Right lobe of liver (tissue), 6 donors: ENCODE measurements around the gene MYO7B. TPM values are rescaled to one million over a fixed set of nuclear protein-coding genes. Genes with fewer than 3 reads are reported as not detected.

Experiments
- ATAC-seq, 4 donors: fragments of 200-7000 bp; cut with Tn5 transposase; one replicate each; pipeline ENCODE4 v1.9.1; 2020; ENCODE audit warnings: mild to moderate bottlenecking in 4 of 4, moderate library complexity in 4 of 4
- DNase-seq, 3 donors: peaks; one replicate each; pipeline ENCODE4 v3.0.0-alpha.2; 2020
- H3K27ac ChIP-seq, 3 donors: fragments of 200-600 bp; one replicate each; pipeline ENCODE4 v1.8.0; 2022
- H3K27me3 ChIP-seq, 2 donors: fragments of 200-600 bp; one replicate each; pipeline ENCODE4 v1.8.0; 2022
- H3K36me3 ChIP-seq, 4 donors: fragments of 200-600 bp; sonication (generic) in 1 of 4; one replicate each; pipeline versions ENCODE4 v1.5.1 to v1.8.0; 2017 to 2022; ENCODE audit warnings: control low read depth in 1 of 4
- H3K4me1 ChIP-seq, 4 donors: fragments of 200-600 bp; sonication (generic) in 1 of 4; one replicate each; pipeline versions ENCODE4 v1.5.1 to v1.8.0; 2017 to 2022; ENCODE audit warnings: control low read depth in 1 of 4
- H3K4me3 ChIP-seq, 3 donors: fragments of 200-600 bp; one replicate each; pipeline ENCODE4 v1.8.0; 2022
- H3K9me3 ChIP-seq, 4 donors: fragments of 200-600 bp; sonication (generic) in 1 of 4; one replicate each; pipeline versions ENCODE4 v1.5.1 to v1.8.0; 2017 to 2022; ENCODE audit warnings: control low read depth in 1 of 4
- CTCF ChIP-seq, 4 donors: fragments of 200-600 bp in 3 of 4; fragments of 450-650 bp in 1 of 4; IDR thresholded peaks; one replicate each; pipeline versions ENCODE4 v1.5.1 to v1.8.0; 2016 to 2022; ENCODE audit warnings: antibody characterized with exemption in 4 of 4, mild to moderate bottlenecking in 2 of 4
- POLR2A ChIP-seq: fragments of 450-650 bp; IDR thresholded peaks from one replicate; pipeline ENCODE4 v1.6.1; 2017; ENCODE audit warnings: antibody characterized with exemption, mild to moderate bottlenecking
- WGBS: methylation state at CpG from one replicate; pipeline ENCODE4 v1.1.6; 2018; ENCODE audit warnings: low coverage, low lambda C conversion rate; ENCODE audit not compliant: insufficient coverage; ENCODE audit errors: missing lambda C conversion rate; 5-methylcytosine and 5-hydroxymethylcytosine counted together
- intact Hi-C, 2 donors: fragments of 100-400 bp; cut with DNase I; formaldehyde crosslinking; loops; one replicate each; pipeline versions ENCODE4 v1.11.2 to v1.14.1; 2022
- total RNA-seq, 6 experiments: library from RNA; depleted of rRNA in 2 of 6; stranded (reverse); fragments of >200 nt in 2 of 6; fragmentation: NEBNext Ultra II Directional in 3 of 6; extraction: Animal tissue kit (Norgen Biotek cat#: 25700) in 3 of 6; gene quantifications; one replicate each; pipeline versions ENCODE4 v1.1.0 to v1.2.4, GENCODE V29; 2016 to 2023
- donor health status: DM: no; HTN: yes; CAD: no.
- donor health status: DM: no; HTN: no; CAD: no.
- donor health status: DM: no; HTN: no; CAD: no.
- donor health status: DM: no; HTN: yes; CAD: no.
- donor health status: DM: no; HTN: yes; CAD: no.

The MYO7B gene
- total RNA-seq, 6 experiments from 2014 or later: 0.21 to 2.7 (median 0.37) TPM; not detected in 1

- Histone ChIP-seq H3K27me3 (no peaks in the 10 kb centered on the region), H3K27ac (no peak overlapping the region), H3K4me1 (no peaks in the 10 kb centered on the region), H3K4me3 (no peak overlapping the region), H3K9me3 (no peaks in the 10 kb centered on the region), H3K36me3 (peaks cover 0 to 19% (median 5%) of the 10 kb centered on the region in 4 donors)
- WGBS: 62% methylated on average over 4 of the region's 6 CpGs
- ATAC-seq: no peak
- no peak for TF ChIP-seq CTCF (IDR thresholded peaks at IDR 0.05)
- TF ChIP-seq POLR2A: no peak
- no peak for DNase-seq
- intact Hi-C loops: no loop called here
Measured at GRCh38 chr2:127515383-127515915, 20.0 kb upstream of the MYO7B start.

GRCh38 chr2:127516041-127516762 is 19.3 kb upstream of the MYO7B start:
- H3K27ac ChIP-seq: no peak overlapping the region
- H3K4me3 ChIP-seq: no peak overlapping the region
- 94% methylated on average over 4 of the region's 14 CpGs for WGBS
- ATAC-seq: peak in 1 of 4 donors; percentile 31
- DNase-seq: no peak
- H3K27me3 ChIP-seq: no peaks in the 10 kb centered on the region
- intact Hi-C loops: no loop called here
- no peaks in the 10 kb centered on the region for H3K4me1 ChIP-seq
- TF ChIP-seq POLR2A (no peak), CTCF (IDR thresholded peaks at IDR 0.05) (no peak)
- H3K9me3 ChIP-seq: no peaks in the 10 kb centered on the region
- H3K36me3 ChIP-seq: peaks cover 0 to 19% (median 5%) of the 10 kb centered on the region in 4 donors

DNA sequence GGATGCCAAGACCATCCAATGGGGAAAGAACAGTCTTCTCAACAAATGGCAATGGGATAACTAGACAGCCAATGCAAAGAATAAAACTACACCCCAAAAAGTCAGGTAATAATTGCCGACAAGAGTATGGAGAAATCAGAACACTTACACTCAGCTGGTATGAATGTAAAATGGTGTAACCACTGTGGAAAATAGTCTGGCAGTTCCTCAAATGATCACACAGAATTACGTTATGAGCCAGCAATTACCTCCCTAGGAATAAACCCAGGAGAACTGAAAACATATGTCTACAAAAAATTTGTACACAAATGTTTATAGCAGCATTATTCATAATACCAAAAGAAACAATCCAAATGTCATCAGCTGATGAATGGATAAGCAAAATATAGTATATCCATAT is 18.0 kb upstream of the MYO7B start:
- ATAC-seq (no peak), DNase-seq (no peak)
- no peaks in the 10 kb centered on the region for H3K27me3 ChIP-seq
- no peak overlapping the region for H3K4me3 ChIP-seq
- H3K27ac ChIP-seq: no peak overlapping the region
- H3K36me3 ChIP-seq: peaks cover 0 to 23% (median 5%) of the 10 kb centered on the region in 4 donors
- no peak for TF ChIP-seq CTCF (IDR thresholded peaks at IDR 0.05)
- TF ChIP-seq POLR2A: no peak
- intact Hi-C loops: no loop called here
- H3K4me1 ChIP-seq: peaks cover 0 to 7% (median 0%) of the 10 kb centered on the region in 4 donors
- whole genome bisulfite sequencing: 88% methylated on average over 1 of the region's 2 CpGs
- no peaks in the 10 kb centered on the region for H3K9me3 ChIP-seq

- peaks cover 0 to 15% (median 5%) of the 10 kb centered on the region in 4 donors for H3K36me3 ChIP-seq
- intact Hi-C loops: no loop called here
- H3K4me3 ChIP-seq: no peak overlapping the region
- H3K9me3 ChIP-seq: no peaks in the 10 kb centered on the region
- no peak overlapping the region for H3K27ac ChIP-seq
- TF ChIP-seq CTCF (IDR thresholded peaks at IDR 0.05) (no peak), POLR2A (no peak)
- ATAC-seq (no peak), DNase-seq (no peak)
- no peaks in the 10 kb centered on the region for H3K27me3 ChIP-seq
- WGBS: 93% methylated on average over 4 of the region's 4 CpGs
- peaks cover 0 to 21% (median 5%) of the 10 kb centered on the region in 4 donors for H3K4me1 ChIP-seq
Measured at GRCh38 chr2:127520424-127520823, 15.1 kb upstream of the MYO7B start.
